Hematopoietic multipotent progenitor cell treated with erythropoietin and hydrocortisone succinate and interleukin-3 and kit ligand, for 8 days (in vitro differentiated cells): Measurements from ENCODE around the gene INPP1.
A peak's percentile ranks its signal among the peaks of the same experiment; 100 is the strongest.

ENCODE experiments used
- DNase-seq: peaks from one replicate; pipeline ENCODE4 v3.0.0-alpha.2; 2015

Gene INPP1

GRCh38 chr2:190412966-190413365 is 69.6 kb downstream of the INPP1 start:
- DNase-seq, result no peak

- no peak for DNase-seq
Measured at GRCh38 chr2:190413421-190413820, 70.0 kb downstream of the INPP1 start.

- no peak for DNase-seq
Measured at GRCh38 chr2:190415251-190415650, 71.9 kb downstream of the INPP1 start.

- DNase-seq, result peak; percentile 60
Measured at GRCh38 chr2:190415794-190416775, 72.7 kb downstream of the INPP1 start.

- no peak for DNase-seq
Measured at GRCh38 chr2:190417045-190417842, 73.9 kb downstream of the INPP1 start.

- no peak for DNase-seq
Measured at GRCh38 chr2:190418727-190419126, 75.3 kb downstream of the INPP1 start.

- DNase-seq, result no peak
Measured at GRCh38 chr2:190420801-190421200, 77.4 kb downstream of the INPP1 start.
